Measurements from ENCODE around the gene SSR3. TPM values are rescaled to one million over a fixed set of nuclear protein-coding genes. Genes with fewer than 3 reads are reported as not detected.

Gene SSR3
- total RNA-seq, 4 donors from 2014 or later = 42.5 to 74.7 (median 57.1) TPM

- intact Hi-C loops (cut with DNase I) = no loop called here
- Histone ChIP-seq H3K4me3 (no peak overlapping the region), H3K27ac (no peak overlapping the region), H3K9me3 (no peaks in the 10 kb centered on the region), H3K36me3 (no peaks in the 10 kb centered on the region), H3K27me3 (no peaks in the 10 kb centered on the region), H3K4me1 (no peaks in the 10 kb centered on the region)
- TF ChIP-seq POLR2A (IDR thresholded peaks at IDR 0.05) = no peak
- DNase-seq = no peak
- WGBS, 2 donors = 50% methylated on average over 1 of the region's 2 CpGs; no CpG with 5 or more reads in 1 of the 2 donors
Observed at GRCh38 chr3:156561533-156561932, 6.6 kb upstream of the SSR3 start.

GRCh38 chr3:156559321-156559720 is 4.4 kb upstream of the SSR3 start:
- Histone ChIP-seq H3K27me3 (no peaks in the 10 kb centered on the region), H3K27ac (no peak overlapping the region), H3K4me3 (no peak overlapping the region), H3K36me3 (no peaks in the 10 kb centered on the region), H3K9me3 (no peaks in the 10 kb centered on the region), H3K4me1 (peaks cover 0 to under 1% (median 0%) of the 10 kb centered on the region in 3 donors)
- TF ChIP-seq CTCF (IDR thresholded peaks at IDR 0.05) (no peak), POLR2A (IDR thresholded peaks at IDR 0.05) (no peak)
- WGBS, 2 donors = 62 to 69% methylated on average over 1 of the region's 1 CpG
- intact Hi-C loops (cut with DNase I) = loop anchor here (10.0 kb wide), 1 partner anchor 115 kb away; the partner anchor contains the start of gene TIPARP
- DNase-seq = no peak

GRCh38 chr3:156558389-156558788 is 3.5 kb upstream of the SSR3 start:
- Histone ChIP-seq H3K4me3 (no peak overlapping the region), H3K27ac (no peak overlapping the region), H3K4me1 (peaks cover 7 to 9% (median 8%) of the 10 kb centered on the region in 3 donors), H3K36me3 (no peaks in the 10 kb centered on the region), H3K27me3 (no peaks in the 10 kb centered on the region), H3K9me3 (no peaks in the 10 kb centered on the region)
- intact Hi-C loops (cut with DNase I) = loop anchor here (10.0 kb wide), 1 partner anchor 116 kb away; the partner anchor contains the start of gene TIPARP
- TF ChIP-seq CTCF (IDR thresholded peaks at IDR 0.05) (no peak), POLR2A (IDR thresholded peaks at IDR 0.05) (no peak)
- DNase-seq = no peak

GRCh38 chr3:156554515-156554841 is 439 bp downstream of the SSR3 start:
- intact Hi-C loops (cut with DNase I) = loop anchor here (10.0 kb wide), 1 partner anchor 120 kb away; the partner anchor contains the start of gene TIPARP
- Histone ChIP-seq H3K4me1 (peaks cover 8 to 46% (median 16%) of the 10 kb centered on the region in 3 donors), H3K9me3 (no peaks in the 10 kb centered on the region), H3K27ac (peak overlapping the region; percentile 84 to 92 (median 90)), H3K4me3 (peak overlapping the region; percentile 75 to 94 (median 86)), H3K27me3 (no peaks in the 10 kb centered on the region), H3K36me3 (peaks cover 0 to 37% (median 0%) of the 10 kb centered on the region in 3 donors)
- 1 to 2% methylated on average over 11 of the region's 11 CpGs for WGBS, 2 donors
- no peak for TF ChIP-seq POLR2A (IDR thresholded peaks at IDR 0.05)
- no peak for DNase-seq

GRCh38 chr3:156553705-156554356 is 1.1 kb downstream of the SSR3 start:
- WGBS, 2 donors = 27 to 28% methylated on average over 11 of the region's 11 CpGs
- H3K4me1 ChIP-seq = peaks cover 8 to 46% (median 16%) of the 10 kb centered on the region in 3 donors
- intact Hi-C loops (cut with DNase I) = loop anchor here (10.0 kb wide), 1 partner anchor 121 kb away; the partner anchor contains the start of gene TIPARP
- DNase-seq = no peak
- H3K9me3 ChIP-seq = no peaks in the 10 kb centered on the region
- H3K36me3 ChIP-seq = peaks cover 0 to 43% (median 0%) of the 10 kb centered on the region in 3 donors
- H3K4me3 ChIP-seq = peak overlapping the region; percentile 75 to 94 (median 86)
- no peaks in the 10 kb centered on the region for H3K27me3 ChIP-seq
- TF ChIP-seq POLR2A (IDR thresholded peaks at IDR 0.05) = no peak
- TF ChIP-seq CTCF (IDR thresholded peaks at IDR 0.05) = no peak
- peak overlapping the region in 3 of 4 donors; percentile 84 to 92 (median 91) for H3K27ac ChIP-seq

GRCh38 chr3:156552973-156553372 is 1.9 kb downstream of the SSR3 start:
- DNase-seq = no peak
- Histone ChIP-seq H3K9me3 (no peaks in the 10 kb centered on the region), H3K36me3 (peaks cover 0 to 52% (median 0%) of the 10 kb centered on the region in 3 donors), H3K4me1 (peaks cover 8 to 49% (median 16%) of the 10 kb centered on the region in 3 donors), H3K27me3 (no peaks in the 10 kb centered on the region), H3K4me3 (peak overlapping the region in 2 of 4 donors; percentile 75 to 92), H3K27ac (no peak overlapping the region)
- intact Hi-C loops (cut with DNase I) = loop anchor here (10.0 kb wide), 1 partner anchor 122 kb away; the partner anchor contains the start of gene TIPARP
- 85 to 89% methylated on average over 2 of the region's 2 CpGs for WGBS, 2 donors
- no peak for TF ChIP-seq CTCF (IDR thresholded peaks at IDR 0.05)
- no peak for TF ChIP-seq POLR2A (IDR thresholded peaks at IDR 0.05)

Measured in esophagus squamous epithelium (tissue), 5 donors.